ENCODE results near the gene MED12.
"Not testable (repeated sequence)": the region's sequence is repeated elsewhere in the genome, so short reads cannot be mapped to it uniquely, and the experiment has no call there.

The MED12 gene

DNA sequence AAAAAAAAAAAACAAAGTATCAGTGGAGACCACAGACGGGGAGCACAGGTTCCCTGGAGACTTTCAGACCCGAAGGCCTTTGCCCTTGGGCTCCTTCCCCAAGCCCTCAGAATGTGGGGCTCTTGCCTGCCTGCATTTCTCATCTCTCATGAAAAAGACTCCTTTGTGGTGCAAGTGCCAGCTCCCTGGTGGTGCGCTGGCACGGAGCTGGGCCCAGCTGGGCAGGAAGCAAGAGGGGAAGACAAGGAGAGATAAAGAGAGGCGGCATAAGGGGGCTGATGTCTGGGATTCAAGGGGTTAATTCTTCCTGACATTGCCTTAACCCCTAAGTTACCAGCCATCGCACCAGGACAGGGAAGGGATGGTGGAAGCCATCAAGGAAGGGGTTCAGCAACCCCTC lies 48.1 kb downstream of the MED12 start:
- no peak for DNase-seq

GRCh38 chrX:71167031-71167781 lies 48.8 kb downstream of the MED12 start:
- DNase-seq: no peak

DNA sequence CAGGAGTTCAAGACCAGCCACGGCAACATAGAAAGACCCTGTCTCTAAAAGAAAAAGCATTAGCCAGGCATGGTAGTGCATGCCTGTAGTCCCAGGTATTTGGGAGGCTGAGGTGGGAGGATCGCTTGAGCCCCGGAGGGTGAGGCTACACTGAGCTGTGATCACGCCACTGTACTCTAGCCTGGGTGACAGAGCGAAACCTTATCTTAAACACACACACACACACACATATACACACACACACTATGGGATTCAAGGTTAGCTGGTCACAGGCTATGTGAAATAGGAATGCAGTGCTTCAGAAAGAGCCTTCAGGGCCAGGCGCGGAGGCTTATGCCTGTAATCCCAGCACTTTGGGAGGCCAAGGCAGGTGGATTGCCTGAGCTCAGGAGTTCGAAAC lies 49.7 kb downstream of the MED12 start:
- DNase-seq: no peak

- DNase-seq: no peak
Observed at GRCh38 chrX:71169586-71169985, 51.2 kb downstream of the MED12 start.

DNA sequence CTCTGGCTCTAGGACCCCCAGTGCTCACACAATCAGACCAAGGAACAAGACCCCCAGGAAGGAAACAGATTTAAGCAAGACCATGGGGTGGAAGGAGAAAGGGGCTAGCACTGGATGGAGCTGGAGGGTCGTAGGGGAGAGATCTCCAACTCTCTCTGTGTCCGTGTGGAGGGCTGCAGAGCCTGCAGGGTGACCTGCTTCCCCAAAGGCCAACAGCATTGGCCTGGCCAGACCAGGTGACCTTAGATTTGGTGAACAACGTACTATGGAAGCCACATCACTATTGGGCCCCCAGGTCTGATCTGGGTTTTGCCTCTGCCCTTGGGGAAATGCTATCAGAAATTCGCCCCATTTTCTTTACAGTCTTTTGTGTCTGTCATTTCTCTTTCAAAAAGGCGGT lies 52.3 kb downstream of the MED12 start:
- no peak for DNase-seq

GRCh38 chrX:71171110-71171801 lies 52.9 kb downstream of the MED12 start:
- no peak for DNase-seq

DNA sequence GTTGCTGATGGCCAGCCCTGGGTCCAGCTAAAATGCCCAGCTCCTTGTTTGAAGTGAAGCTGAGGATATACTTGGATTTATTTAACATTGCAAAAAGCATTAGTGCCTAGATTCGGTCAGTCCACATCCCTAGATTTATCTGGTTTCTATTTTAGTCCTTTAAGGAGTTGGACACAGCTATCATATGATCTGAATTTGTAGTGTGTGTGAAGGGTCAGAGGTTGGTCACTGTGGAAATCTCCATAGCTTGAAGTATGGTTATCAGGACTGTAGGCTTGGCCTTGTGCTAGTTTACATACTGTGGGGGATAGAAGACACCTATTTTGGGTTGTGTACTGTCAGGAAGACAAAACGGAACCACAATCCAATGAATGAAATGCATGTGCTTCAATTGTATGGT lies 55.0 kb downstream of the MED12 start:
- DNase-seq: no peak

- DNase-seq: no peak
Observed at GRCh38 chrX:71174795-71175194, 56.4 kb downstream of the MED12 start.

DNA sequence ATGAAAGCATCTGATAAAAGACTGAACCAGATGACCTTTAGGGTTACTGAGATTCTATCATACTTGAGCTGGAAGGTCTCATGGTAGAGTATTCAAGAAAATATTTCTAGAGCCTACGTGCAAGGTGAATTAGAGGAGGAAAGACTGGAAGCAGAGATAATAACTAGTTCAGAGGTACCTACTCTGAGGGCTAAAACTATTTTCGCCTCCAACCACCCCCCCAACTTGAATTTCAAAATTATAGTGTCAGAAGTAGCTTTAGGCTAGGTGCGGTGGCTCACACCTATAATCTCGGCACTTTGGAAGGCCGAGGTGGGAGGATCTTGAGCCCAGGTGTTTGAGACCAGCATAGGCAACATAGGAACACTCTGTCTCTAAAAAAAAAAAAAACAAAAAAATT lies 57.1 kb downstream of the MED12 start:
- DNase-seq: no peak

- DNase-seq: no peak
Observed at GRCh38 chrX:71177327-71177726, 58.9 kb downstream of the MED12 start.

DNA sequence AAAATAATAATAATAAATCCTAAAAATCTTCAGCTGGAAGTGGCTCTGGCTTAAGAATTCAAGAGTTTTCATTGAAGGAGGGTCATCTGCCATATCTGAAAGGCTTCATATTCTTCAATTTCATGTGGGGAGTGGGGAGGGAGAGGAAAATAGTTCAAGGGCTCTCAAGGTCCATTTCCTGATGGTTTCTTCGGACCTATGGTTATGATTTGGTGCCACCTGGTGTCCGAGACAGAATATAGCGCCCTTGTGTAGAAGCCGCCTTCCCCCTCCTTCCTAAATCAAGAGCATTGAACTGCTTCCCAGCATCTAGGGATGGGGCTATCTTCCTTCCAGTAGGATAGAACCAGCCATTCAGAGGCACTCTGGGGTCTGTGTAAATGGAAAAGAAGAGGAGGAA lies 60.5 kb downstream of the MED12 start:
- DNase-seq: peak; percentile 12

DNA sequence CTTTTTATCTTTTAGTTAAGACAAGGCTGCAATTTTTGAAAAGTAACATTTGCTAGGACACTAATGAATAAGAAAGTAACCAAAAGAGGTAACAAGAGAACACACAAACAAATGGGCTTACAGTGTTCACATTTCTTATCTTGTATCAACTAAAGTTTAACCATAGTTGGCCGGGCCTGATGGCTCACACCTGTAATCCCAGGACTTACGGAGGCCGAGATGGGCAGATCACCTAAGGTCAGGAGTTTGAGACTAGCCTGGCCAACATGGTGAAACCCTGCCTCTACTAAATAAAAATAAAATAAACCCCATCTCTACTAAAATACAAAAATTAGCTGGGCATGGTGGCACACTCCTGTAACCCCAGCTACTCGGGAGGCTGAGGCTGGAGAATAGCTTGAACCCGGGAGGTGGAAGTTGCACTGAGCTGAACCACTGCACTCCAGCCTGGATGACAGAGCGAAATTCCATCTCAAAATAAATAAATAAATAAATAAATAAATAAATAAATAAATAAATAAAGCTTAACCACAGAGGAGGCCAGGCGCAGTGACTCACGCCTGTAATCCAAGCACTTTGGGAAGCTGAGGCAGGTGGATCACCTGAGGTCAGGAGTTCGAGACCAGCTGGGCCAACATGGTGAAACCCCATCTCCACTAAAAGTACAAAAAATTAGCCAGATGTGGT lies 62.3 kb downstream of the MED12 start:
- not testable (repeated sequence) for DNase-seq

GRCh38 chrX:71181558-71181909 lies 63.1 kb downstream of the MED12 start:
- DNase-seq: no peak

DNA sequence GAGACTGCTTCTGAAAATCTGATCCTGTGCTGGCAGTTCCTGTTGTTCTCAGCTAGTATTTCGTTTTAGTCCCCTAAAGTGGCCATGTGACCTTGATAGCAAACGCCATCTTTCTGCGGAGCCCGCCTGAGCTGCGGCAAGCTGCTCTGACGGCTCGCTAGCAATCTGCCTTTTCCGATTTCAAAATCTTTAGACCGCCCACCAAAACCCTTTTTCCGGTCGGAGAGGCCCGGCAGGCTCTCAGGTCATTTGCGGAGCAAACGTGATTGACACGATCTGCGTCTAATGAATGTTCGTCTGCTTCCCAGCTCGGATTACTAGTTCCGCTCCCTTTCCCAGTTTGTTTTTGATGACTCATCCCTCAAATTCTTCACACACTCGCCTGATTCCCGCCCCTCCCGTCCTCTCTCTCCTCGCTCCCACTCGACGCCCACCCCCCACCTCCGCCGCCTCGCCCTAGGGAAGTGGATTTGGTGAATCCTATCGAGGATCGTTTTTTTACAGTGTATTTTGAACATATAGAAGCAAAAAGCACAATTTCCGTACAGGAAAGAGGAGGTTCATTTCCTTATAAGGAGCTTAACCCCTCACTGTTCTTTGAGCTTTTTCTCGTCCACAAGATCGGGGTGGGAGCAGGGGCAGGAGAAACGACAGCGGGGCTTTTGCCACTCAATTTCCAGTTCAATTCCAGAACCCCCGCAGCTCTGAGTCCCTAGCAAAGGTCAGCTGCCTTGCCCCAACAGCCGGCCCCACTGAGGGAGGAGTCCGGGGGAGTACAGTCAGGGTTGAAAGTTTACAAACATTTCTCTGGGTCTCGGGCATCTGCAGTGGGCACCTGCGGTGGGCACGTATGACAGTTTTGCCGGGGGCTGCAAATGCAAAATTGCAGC lies 63.8 kb downstream of the MED12 start:
- peak; percentile 80 for DNase-seq

DNA sequence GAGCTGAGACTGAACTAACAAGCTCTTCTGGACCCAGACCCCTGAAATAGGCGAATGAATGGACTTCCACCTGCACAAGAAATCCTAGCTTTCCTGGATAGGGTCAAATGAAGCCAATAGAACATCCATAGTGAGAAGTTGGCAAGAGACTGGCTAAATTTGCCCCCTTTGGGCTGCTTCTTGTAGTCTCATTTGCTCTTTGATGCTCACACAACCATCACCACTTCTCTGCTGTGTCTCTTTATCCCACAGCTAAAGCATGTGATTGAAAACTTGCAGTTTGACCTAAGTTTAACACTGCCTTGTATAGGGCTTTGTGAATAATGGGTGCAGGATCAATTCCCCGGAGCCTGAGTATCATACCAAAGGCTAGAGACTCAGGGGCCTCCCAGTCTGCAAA lies 64.5 kb downstream of the MED12 start:
- no peak for DNase-seq

DNA sequence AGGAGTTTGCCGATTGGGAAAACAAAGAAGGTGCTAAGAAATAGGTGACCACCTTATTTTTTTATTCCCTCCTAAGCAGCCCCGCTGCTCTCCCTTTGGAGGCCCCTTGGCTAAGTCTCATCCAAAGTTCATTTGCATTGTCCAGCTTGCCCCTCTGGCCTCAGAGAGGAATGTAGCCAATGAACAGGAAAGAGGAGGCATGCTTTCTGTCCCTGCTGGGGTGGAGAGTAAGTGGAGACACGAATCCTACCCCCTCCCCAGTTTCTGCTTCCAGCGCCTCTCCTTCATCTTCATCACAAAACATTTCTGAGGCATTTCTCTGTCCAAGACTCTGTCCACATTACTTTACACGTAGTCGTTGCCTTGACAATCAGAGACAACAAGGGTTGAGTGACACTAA lies 64.9 kb downstream of the MED12 start:
- no peak for DNase-seq

GRCh38 chrX:71184092-71184491 lies 65.7 kb downstream of the MED12 start:
- no peak for DNase-seq

DNA sequence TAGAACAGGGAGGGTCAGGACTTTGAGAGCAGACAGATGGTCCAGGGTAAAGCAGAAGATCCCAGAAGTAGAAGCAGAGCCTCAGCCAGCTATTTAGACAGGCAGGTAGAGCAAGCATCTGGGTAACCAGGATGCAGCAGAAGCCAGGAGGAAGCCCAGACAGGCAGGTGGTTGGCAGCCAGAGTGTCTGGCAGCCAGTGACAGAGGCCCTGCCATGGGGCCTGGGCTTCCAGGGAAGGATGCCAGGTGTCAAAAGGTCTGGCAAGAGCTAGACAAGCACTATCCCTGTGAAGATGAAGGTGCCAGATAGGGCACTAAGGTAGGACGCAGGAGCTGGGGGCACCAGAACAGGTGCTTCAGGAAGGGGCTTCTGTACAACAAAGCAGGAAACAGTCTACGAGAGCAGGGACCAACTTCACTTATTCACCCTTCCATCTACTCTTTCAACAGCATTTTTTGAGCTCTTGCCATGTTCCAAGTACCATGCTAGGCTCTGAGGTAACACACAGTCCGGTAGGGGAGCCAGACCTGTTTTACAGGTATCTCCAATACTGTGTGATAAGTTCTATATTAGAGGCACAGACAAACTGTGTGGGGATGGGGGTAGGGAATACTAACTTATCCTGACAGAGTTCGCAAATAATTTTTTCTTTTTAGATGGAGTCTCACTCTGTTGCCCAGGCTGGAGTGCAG lies 66.6 kb downstream of the MED12 start:
- DNase-seq: no peak

- DNase-seq: no peak
Observed at GRCh38 chrX:71191248-71191647, 72.9 kb downstream of the MED12 start.
